Measurements from ENCODE around the gene CCM2L. TPM values are rescaled to one million over a fixed set of nuclear protein-coding genes. Genes with fewer than 3 reads are reported as not detected.

CCM2L gene
- total and polyA plus RNA-seq, 4 donors, result 6.6 to 12.8 (median 11.7) TPM

DNA sequence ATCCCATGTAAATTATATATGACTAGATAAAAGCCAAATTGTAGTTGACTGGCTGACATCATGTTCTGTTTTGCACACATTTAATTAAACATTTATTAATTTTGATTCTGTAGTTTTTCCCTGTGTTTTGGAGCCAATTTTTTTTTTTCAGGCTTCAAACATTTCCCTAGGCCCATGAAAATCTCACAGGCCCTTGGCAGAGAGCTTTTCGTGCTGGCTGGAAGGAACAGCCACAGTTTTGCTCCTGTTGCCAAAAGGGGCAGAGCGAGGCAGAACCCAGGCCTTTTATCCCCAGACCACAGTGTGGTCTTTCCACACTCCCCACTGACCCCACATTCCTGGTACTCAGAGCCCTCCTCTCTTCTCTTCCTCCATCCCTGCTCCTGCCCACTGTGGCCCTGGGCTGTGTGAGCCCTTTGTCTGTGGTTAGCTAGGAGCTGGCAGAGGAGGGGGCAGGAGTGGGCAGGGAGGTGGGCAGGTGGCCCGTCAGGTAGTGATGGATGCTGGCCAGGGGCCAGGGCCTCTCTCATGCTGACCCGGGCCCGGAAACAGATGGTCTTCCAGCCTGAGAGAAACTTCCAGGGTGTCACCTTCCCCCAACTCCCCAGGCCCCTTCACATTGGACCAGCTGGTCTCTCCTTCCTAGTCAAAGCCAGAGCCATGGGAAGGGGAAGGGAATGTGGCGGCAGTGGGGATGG is 19.4 kb upstream of the CCM2L start:
- Histone ChIP-seq H3K4me1 (ENCODE audit: control insufficient read depth in 5 of 5, insufficient read depth in 5 of 5, low read length in 5 of 5) (peaks cover 0 to 3% (median 0%) of the 10 kb centered on the region in 5 donors), H3K27ac (ENCODE audit: low read depth in 1 of 2, low read length in 1 of 2) (no peak overlapping the region), H3K36me3 (ENCODE audit: control insufficient read depth in 4 of 4, insufficient read depth in 4 of 4, low read length in 4 of 4) (no peaks in the 10 kb centered on the region), H3K4me3 (no peak overlapping the region), H3K27me3 (ENCODE audit: control insufficient read depth in 3 of 3, insufficient read depth in 3 of 3, low read length in 2 of 3) (peaks cover 4 to 33% (median 20%) of the 10 kb centered on the region in 3 donors), H3K9me3 (ENCODE audit: control insufficient read depth in 4 of 4, insufficient read depth in 3 of 4, low read length in 3 of 4) (no peaks in the 10 kb centered on the region), H3K9ac (ENCODE audit: insufficient read depth in 1 of 2, low read length in 2 of 2) (no peak overlapping the region)
- ATAC-seq (ENCODE audit: insufficient read depth, low FRiP score) (no peak), DNase-seq (peak in 2 of 3 donors; percentile 29 to 46)
- TF ChIP-seq, protein P1, sequence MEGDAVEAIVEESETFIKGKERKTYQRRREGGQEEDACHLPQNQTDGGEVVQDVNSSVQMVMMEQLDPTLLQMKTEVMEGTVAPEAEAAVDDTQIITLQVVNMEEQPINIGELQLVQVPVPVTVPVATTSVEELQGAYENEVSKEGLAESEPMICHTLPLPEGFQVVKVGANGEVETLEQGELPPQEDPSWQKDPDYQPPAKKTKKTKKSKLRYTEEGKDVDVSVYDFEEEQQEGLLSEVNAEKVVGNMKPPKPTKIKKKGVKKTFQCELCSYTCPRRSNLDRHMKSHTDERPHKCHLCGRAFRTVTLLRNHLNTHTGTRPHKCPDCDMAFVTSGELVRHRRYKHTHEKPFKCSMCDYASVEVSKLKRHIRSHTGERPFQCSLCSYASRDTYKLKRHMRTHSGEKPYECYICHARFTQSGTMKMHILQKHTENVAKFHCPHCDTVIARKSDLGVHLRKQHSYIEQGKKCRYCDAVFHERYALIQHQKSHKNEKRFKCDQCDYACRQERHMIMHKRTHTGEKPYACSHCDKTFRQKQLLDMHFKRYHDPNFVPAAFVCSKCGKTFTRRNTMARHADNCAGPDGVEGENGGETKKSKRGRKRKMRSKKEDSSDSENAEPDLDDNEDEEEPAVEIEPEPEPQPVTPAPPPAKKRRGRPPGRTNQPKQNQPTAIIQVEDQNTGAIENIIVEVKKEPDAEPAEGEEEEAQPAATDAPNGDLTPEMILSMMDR (IDR thresholded peaks at IDR 0.05; ENCODE audit: control extremely low read depth, extremely low read depth), result no peak
- 64 to 73% methylated on average over 6 of the region's 6 CpGs for WGBS, 2 donors

DNA sequence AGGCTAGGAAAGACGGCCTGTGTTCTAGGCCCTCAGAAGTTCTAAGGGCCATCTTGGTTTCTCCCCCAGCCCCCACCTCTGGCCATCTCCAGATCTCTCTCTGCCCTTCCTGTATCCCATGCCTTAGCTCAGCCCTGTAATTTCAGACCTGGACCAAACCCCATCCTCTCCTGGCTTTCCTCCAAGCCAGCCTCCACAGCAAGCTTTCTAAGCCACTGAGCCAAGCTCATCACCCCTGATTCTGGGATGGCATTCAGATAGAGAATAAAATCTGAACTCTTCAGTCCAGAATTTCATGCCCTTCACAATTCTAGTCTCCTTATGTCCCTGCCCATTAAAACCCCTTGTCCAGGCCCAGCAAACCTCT is 18.9 kb upstream of the CCM2L start:
- peaks cover 4 to 36% (median 22%) of the 10 kb centered on the region in 3 donors for H3K27me3 ChIP-seq (ENCODE audit: control insufficient read depth in 3 of 3, insufficient read depth in 3 of 3, low read length in 2 of 3)
- 53 to 80% methylated on average over 1 of the region's 1 CpG for WGBS, 2 donors
- H3K27ac ChIP-seq (ENCODE audit: low read depth in 1 of 2, low read length in 1 of 2), result no peak overlapping the region
- H3K36me3 ChIP-seq (ENCODE audit: control insufficient read depth in 4 of 4, insufficient read depth in 4 of 4, low read length in 4 of 4), result no peaks in the 10 kb centered on the region
- no peaks in the 10 kb centered on the region for H3K9me3 ChIP-seq (ENCODE audit: control insufficient read depth in 4 of 4, insufficient read depth in 3 of 4, low read length in 3 of 4)
- DNase-seq (peak in 1 of 3 donors; percentile 41), ATAC-seq (ENCODE audit: insufficient read depth, low FRiP score) (no peak)
- no peak overlapping the region for H3K9ac ChIP-seq (ENCODE audit: insufficient read depth in 1 of 2, low read length in 2 of 2)
- TF ChIP-seq, protein P1 (IDR thresholded peaks at IDR 0.05; ENCODE audit: control extremely low read depth, extremely low read depth), result no peak
- H3K4me3 ChIP-seq, result no peak overlapping the region
- H3K4me1 ChIP-seq (ENCODE audit: control insufficient read depth in 5 of 5, insufficient read depth in 5 of 5, low read length in 5 of 5), result peaks cover 0 to 3% (median 0%) of the 10 kb centered on the region in 5 donors

DNA sequence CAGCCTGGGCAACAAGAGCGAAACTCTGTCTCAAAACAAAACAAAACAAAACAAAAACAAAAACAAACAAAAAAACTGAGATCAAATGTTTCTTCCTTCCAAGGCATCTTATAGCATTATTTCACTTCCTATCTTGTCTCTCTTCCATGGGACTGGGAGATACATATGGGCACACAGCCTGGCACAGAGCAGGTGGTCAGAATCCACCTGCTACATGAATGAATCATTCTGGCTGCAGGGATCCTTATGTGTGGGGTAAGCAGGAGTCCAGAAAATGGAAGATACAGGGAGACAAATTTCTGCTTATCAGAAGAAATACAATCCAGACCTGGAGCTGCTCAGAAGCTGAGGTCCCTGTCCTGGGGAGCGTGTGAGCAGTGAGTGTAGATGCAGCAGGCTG is 18.2 kb upstream of the CCM2L start:
- Histone ChIP-seq H3K4me1 (ENCODE audit: control insufficient read depth in 5 of 5, insufficient read depth in 5 of 5, low read length in 5 of 5) (peaks cover 0 to 3% (median 0%) of the 10 kb centered on the region in 5 donors), H3K9me3 (ENCODE audit: control insufficient read depth in 4 of 4, insufficient read depth in 3 of 4, low read length in 3 of 4) (no peaks in the 10 kb centered on the region), H3K27ac (ENCODE audit: low read depth in 1 of 2, low read length in 1 of 2) (no peak overlapping the region), H3K27me3 (ENCODE audit: control insufficient read depth in 3 of 3, insufficient read depth in 3 of 3, low read length in 2 of 3) (peaks cover 4 to 36% (median 22%) of the 10 kb centered on the region in 3 donors), H3K4me3 (no peak overlapping the region), H3K36me3 (ENCODE audit: control insufficient read depth in 4 of 4, insufficient read depth in 4 of 4, low read length in 4 of 4) (no peaks in the 10 kb centered on the region), H3K9ac (ENCODE audit: insufficient read depth in 1 of 2, low read length in 2 of 2) (no peak overlapping the region)
- 70 to 94% methylated on average over 2 of the region's 2 CpGs for WGBS, 2 donors
- DNase-seq, result no peak
- ATAC-seq (ENCODE audit: insufficient read depth, low FRiP score), result no peak
- TF ChIP-seq, protein P1 (IDR thresholded peaks at IDR 0.05; ENCODE audit: control extremely low read depth, extremely low read depth), result no peak
